B cell (primary cell): ENCODE data around the gene CLCNKB. TPM values are rescaled to one million over a fixed set of nuclear protein-coding genes. Genes with fewer than 3 reads are reported as not detected.
"Not testable (repeated sequence)": the region's sequence is repeated elsewhere in the genome, so short reads cannot be mapped to it uniquely, and the experiment has no call there.

ENCODE experiments used
- ATAC-seq: fragments of 200-7000 bp; cut with Tn5 transposase; one replicate; pipeline ENCODE4 v1.10.0; 2021; ENCODE audit warnings: low read depth, mild to moderate bottlenecking, moderate number of reproducible peaks, moderate library complexity
- CTCF ChIA-PET: fragments of 350-600 bp; sonication (Branson Sonifier 250); formaldehyde crosslinking; loops from one replicate; lab custom pipeline; 2021; ENCODE audit warnings: antibody characterized with exemption, inconsistent platforms; lab: Charles Lee
- POLR2A ChIA-PET: fragments of 350-600 bp; sonication (Branson Sonifier 250); formaldehyde crosslinking; loops from one replicate; lab custom pipeline; 2021; ENCODE audit warnings: antibody characterized with exemption; lab: Charles Lee
- DNase-seq: peaks from one replicate; pipeline ENCODE4 v3.0.0; 2013
- H2AFZ ChIP-seq: 2 replicates; pipeline ENCODE4 v1.6.1; 2012; ENCODE audit warnings: mild to moderate bottlenecking, low read depth, low read length; ENCODE audit not compliant: insufficient read depth, poor library complexity, severe bottlenecking
- H3K27ac ChIP-seq, 2 donors: 1 replicate in 1 of 2; 2 replicates in 1 of 2; pipeline ENCODE4 v1.5.1; 2012 to 2013; ENCODE audit warnings: low read length in 2 of 2, mild to moderate bottlenecking in 2 of 2, moderate library complexity in 1 of 2
- H3K27me3 ChIP-seq, 4 experiments: fragments of 200-600 bp in 1 of 4; sonication (generic) in 1 of 4; replicated peaks in 1 of 4; 1 replicate in 2 of 4; 2 replicates in 2 of 4; pipeline versions ENCODE4 v1.6.1 to v1.7.0; 2013 to 2016; ENCODE audit warnings: low read length in 3 of 4, mild to moderate bottlenecking in 2 of 4, mixed read lengths in 1 of 4, moderate library complexity in 1 of 4; ENCODE audit not compliant: insufficient read depth in 4 of 4, control insufficient read depth in 3 of 4; ENCODE audit errors: control extremely low read depth in 1 of 4
- H3K36me3 ChIP-seq, 2 experiments: replicated peaks in 1 of 2; 1 replicate in 1 of 2; 2 replicates in 1 of 2; pipeline versions ENCODE4 v1.6.1 to v1.7.1; 2013; ENCODE audit warnings: low read length in 1 of 2; ENCODE audit not compliant: insufficient read depth in 2 of 2, control insufficient read depth in 1 of 2; ENCODE audit errors: control extremely low read depth in 1 of 2, extremely low read depth in 1 of 2
- H3K4me1 ChIP-seq, 2 donors: fragments of 200-600 bp in 1 of 2; sonication (generic) in 1 of 2; 1 replicate in 1 of 2; 2 replicates in 1 of 2; pipeline versions ENCODE4 v1.5.1 to v1.6.1; 2013 to 2017; ENCODE audit warnings: low read length in 2 of 2; ENCODE audit not compliant: control insufficient read depth in 2 of 2, insufficient read depth in 2 of 2
- H3K4me2 ChIP-seq: replicated peaks from 2 replicates; pipeline ENCODE3; 2012; ENCODE audit warnings: mild to moderate bottlenecking, low read depth, low read length; ENCODE audit not compliant: poor library complexity, severe bottlenecking
- H3K4me3 ChIP-seq, 5 experiments: fragments of 200-600 bp in 1 of 5; sonication (generic) in 1 of 5; 1 replicate in 3 of 5; 2 replicates in 2 of 5; pipeline versions ENCODE4 v1.5.1 to v1.7.0; 2011 to 2016; ENCODE audit warnings: low read length in 4 of 5, mild to moderate bottlenecking in 4 of 5, low read depth in 2 of 5, control low read depth in 1 of 5, moderate library complexity in 1 of 5; ENCODE audit not compliant: insufficient read depth in 1 of 5; ENCODE audit errors: control extremely low read depth in 1 of 5, extremely low read depth in 1 of 5
- H3K79me2 ChIP-seq: fragments of 200-600 bp; sonication (generic); one replicate; pipeline ENCODE4 v1.6.0; 2016; ENCODE audit warnings: low read length; ENCODE audit not compliant: control insufficient read depth, insufficient read depth
- H3K9ac ChIP-seq: fragments of 200-600 bp; sonication (generic); 2 replicates; pipeline ENCODE4 v1.6.1; 2017; ENCODE audit warnings: mild to moderate bottlenecking, low read length, moderate library complexity
- H3K9me3 ChIP-seq, 3 donors: one replicate each; pipeline versions ENCODE4 v1.6.1 to v1.7.1; 2013; ENCODE audit warnings: low read length in 2 of 3; ENCODE audit not compliant: control insufficient read depth in 2 of 3, insufficient read depth in 1 of 3; ENCODE audit errors: control extremely low read depth in 1 of 3
- H4K20me1 ChIP-seq: 2 replicates; pipeline ENCODE4 v1.6.0; 2012; ENCODE audit warnings: mild to moderate bottlenecking, low read length; ENCODE audit not compliant: insufficient read depth, control insufficient read depth, poor library complexity, severe bottlenecking
- H3K27ac Mint-ChIP-seq: one replicate; pipeline ENCODE4 v1.8.0; 2021; ENCODE audit warnings: mixed read lengths
- H3K27me3 Mint-ChIP-seq: one replicate; pipeline ENCODE4 v1.8.0; 2021; ENCODE audit warnings: mixed read lengths
- H3K4me1 Mint-ChIP-seq: one replicate; pipeline ENCODE4 v1.8.0; 2021; ENCODE audit warnings: mixed read lengths
- H3K4me3 Mint-ChIP-seq: one replicate; pipeline ENCODE4 v1.8.0; 2021; ENCODE audit warnings: mixed read lengths
- H3K9me3 Mint-ChIP-seq: one replicate; pipeline ENCODE4 v1.8.0; 2022; ENCODE audit warnings: mixed read lengths; ENCODE audit not compliant: insufficient read depth
- EZH2 ChIP-seq: IDR thresholded peaks from 2 replicates; pipeline ENCODE4 v1.6.1; 2012; ENCODE audit warnings: borderline replicate concordance, low read depth, mild to moderate bottlenecking, moderate library complexity, low read length; ENCODE audit not compliant: insufficient read depth, poor library complexity, severe bottlenecking
- WGBS: methylation state at CpG from one replicate; pipeline ENCODE4 v1.1.5; 2013; ENCODE audit warnings: missing lambda C conversion rate; ENCODE audit not compliant: insufficient coverage; 5-methylcytosine and 5-hydroxymethylcytosine counted together
- intact Hi-C: fragments of 100-400 bp; cut with micrococcal nuclease; formaldehyde crosslinking; loops from one replicate; pipeline ENCODE4 v1.10.0; 2022
- polyA plus RNA-seq: library from polyadenylated mRNA; depleted of rRNA; stranded (reverse); fragments of >200 nt; gene quantifications from 2 replicates; pipeline ENCODE4 v1.2.3, GENCODE V29; 2012
- total RNA-seq, 2 donors: library from RNA; stranded (reverse); fragments of 120-200 nt in 1 of 2; gene quantifications; 1 replicate in 1 of 2; 2 replicates in 1 of 2; pipeline versions ENCODE4 v1.2.3 to v1.2.4, GENCODE V29; 2013 to 2022
- TF ChIP-seq, protein P1 (sequence below): fragments of 200-600 bp; IDR thresholded peaks from one replicate; pipeline ENCODE4 v1.8.0; 2022; ENCODE audit warnings: antibody characterized with exemption, mild to moderate bottlenecking

The CLCNKB gene
- total and polyA plus RNA-seq, 2 donors (not counting 1 experiment from before 2014, with no cell fraction given): not detected

DNA sequence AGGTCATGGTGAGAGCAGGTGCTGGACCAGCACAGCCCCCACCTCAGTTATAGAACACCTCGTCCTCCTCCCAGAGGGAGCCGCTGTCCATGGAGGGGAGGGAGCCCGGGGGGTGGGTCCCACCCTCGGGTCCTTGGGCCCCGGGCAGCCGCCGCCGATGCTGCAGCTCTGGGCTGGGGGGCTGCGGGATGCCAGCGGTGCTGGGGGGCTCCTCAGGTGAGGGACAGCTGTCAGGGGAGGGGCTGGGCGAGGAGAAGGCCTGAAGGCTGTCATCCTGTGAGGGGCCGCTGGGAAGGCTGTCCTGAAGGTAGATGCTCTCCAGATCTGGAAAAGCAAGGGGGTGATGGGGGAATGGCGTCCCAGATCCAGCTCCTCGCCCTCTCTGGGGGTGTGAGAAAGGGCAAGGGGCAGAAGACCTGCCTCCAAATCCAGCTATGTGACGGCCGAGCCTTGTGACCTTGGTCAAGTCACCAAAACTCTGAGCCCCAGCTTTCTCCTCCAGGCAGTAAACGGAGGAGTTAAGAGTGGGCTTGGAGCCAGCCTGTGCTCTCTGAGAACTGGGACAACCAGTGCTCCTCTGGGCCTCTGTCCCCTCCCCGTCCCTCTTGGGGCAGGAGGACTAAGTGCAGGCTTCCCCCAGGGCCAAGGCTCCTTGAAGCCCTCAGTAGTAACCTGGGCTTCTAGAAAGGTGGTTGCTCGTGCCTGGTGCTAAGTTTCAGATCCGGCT lies 15.0 kb downstream of the CLCNKB start:
- H3K27me3 Mint-ChIP-seq: peaks cover 12% of the 10 kb centered on the region
- CTCF ChIA-PET: interaction anchor here (1.7 kb wide), 1 partner anchor 267 kb away, joined by 6 read pairs; no protein-coding TSS in a partner anchor

DNA sequence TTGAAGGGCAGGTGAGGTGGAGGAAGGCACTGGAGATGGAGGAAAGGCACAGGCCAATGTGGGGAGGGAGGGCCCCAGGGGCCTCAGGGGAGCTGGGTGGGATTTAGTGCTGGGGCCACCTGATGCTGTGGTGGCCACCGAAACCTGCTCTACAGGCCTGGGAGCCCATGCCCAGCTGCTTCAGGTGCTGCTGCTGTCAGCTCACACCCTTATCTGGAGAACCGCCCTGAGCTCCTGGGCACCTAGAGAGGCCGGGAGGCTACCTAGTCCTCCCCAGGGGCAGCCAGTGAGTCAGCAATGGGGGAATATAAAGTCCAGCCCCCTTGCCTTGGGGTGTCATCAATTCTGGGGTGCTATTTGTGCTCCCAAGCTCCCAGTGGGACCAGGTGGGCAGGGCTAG lies 17.7 kb downstream of the CLCNKB start:
- POLR2A ChIA-PET: no interaction called here
- Histone ChIP-seq H3K4me2 (no peak overlapping the region), H3K27me3 (peaks cover 0 to 6% (median 0%) of the 10 kb centered on the region in 4 experiments), H4K20me1 (no peaks in the 10 kb centered on the region), H2AFZ (no peak overlapping the region), H3K9me3 (no peaks in the 10 kb centered on the region), H3K4me1 (no peaks in the 10 kb centered on the region), H3K36me3 (no peaks in the 10 kb centered on the region), H3K27ac (no peak overlapping the region), H3K9ac (no peak overlapping the region), H3K4me3 (no peak overlapping the region), H3K79me2 (no peaks in the 10 kb centered on the region)
- no peak for TF ChIP-seq EZH2
- TF ChIP-seq, protein P1, sequence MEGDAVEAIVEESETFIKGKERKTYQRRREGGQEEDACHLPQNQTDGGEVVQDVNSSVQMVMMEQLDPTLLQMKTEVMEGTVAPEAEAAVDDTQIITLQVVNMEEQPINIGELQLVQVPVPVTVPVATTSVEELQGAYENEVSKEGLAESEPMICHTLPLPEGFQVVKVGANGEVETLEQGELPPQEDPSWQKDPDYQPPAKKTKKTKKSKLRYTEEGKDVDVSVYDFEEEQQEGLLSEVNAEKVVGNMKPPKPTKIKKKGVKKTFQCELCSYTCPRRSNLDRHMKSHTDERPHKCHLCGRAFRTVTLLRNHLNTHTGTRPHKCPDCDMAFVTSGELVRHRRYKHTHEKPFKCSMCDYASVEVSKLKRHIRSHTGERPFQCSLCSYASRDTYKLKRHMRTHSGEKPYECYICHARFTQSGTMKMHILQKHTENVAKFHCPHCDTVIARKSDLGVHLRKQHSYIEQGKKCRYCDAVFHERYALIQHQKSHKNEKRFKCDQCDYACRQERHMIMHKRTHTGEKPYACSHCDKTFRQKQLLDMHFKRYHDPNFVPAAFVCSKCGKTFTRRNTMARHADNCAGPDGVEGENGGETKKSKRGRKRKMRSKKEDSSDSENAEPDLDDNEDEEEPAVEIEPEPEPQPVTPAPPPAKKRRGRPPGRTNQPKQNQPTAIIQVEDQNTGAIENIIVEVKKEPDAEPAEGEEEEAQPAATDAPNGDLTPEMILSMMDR: no peak
- DNase-seq (no peak), ATAC-seq (no peak)
- intact Hi-C loops: no loop called here
- H3K27me3 Mint-ChIP-seq: peaks cover 30% of the 10 kb centered on the region
- H3K27ac Mint-ChIP-seq: no peak overlapping the region
- CTCF ChIA-PET: interaction anchor here (0.9 to 1.1 kb wide), 2 partner anchors 17 to 258 kb away, joined by 3 read pairs; no protein-coding TSS in a partner anchor
- H3K9me3 Mint-ChIP-seq: no peaks in the 10 kb centered on the region
- 91% methylated on average over 3 of the region's 3 CpGs for WGBS
- peaks cover under 1% of the 10 kb centered on the region for H3K4me1 Mint-ChIP-seq
- H3K4me3 Mint-ChIP-seq: no peak overlapping the region

More for the DNA sequence above, 15.0 kb downstream of the CLCNKB start:
- H3K27ac ChIP-seq, H3K9ac ChIP-seq, H3K4me3 ChIP-seq, H3K27ac Mint-ChIP-seq, H3K9me3 ChIP-seq, H3K36me3 ChIP-seq, ATAC-seq, H3K4me2 ChIP-seq, DNase-seq, H3K79me2 ChIP-seq, H3K4me1 Mint-ChIP-seq, H2AFZ ChIP-seq, H3K4me3 Mint-ChIP-seq, H4K20me1 ChIP-seq, H3K9me3 Mint-ChIP-seq, H3K27me3 ChIP-seq, POLR2A ChIA-PET, H3K4me1 ChIP-seq: not testable (repeated sequence)
- intact Hi-C loops: loop anchor here (1.0 kb wide), 1 partner anchor 8 kb away; no protein-coding TSS in a partner anchor
- WGBS: 71% methylated on average over 8 of the region's 20 CpGs

DNA sequence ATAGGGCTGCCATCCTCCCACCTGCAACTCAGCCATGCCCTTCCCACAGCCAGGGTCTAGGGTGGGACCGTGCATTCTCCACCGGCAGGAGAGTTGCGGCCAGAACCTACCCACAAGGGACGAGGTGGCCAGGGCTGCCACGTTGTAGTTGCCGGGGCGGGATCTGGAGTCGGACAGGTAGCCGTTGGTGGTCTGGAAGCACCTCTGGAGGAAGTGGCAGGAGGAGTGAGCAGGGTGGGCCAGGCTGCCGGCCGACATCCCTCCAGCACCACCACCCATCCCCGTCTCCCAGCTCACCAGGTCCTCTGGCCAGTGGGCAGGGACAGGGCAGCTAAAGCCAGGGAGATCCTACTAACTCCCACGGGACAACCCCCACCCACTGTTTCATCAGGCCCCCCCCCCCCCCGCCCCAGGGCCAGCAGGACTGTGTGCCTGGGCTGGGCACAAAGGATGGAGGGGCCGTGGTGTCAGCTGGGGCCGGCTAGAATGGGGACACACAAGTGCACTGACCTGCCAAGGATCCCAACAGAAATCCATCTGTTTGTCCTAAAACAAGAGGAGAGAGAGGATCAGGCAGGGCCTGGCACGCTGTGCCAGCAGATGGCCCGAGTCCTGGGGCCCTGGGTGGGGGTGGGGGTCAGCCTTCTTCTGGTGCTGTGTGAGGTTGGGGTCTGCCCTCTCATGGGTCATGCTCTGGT lies 18.6 kb downstream of the CLCNKB start:
- H3K27me3 Mint-ChIP-seq: peaks cover 29% of the 10 kb centered on the region

More for the DNA sequence above, 18.6 kb downstream of the CLCNKB start:
- H3K4me3 Mint-ChIP-seq, DNase-seq, H3K27ac Mint-ChIP-seq, H3K9ac ChIP-seq, H3K4me2 ChIP-seq, ATAC-seq, H3K27ac ChIP-seq, H3K27me3 ChIP-seq, H3K4me3 ChIP-seq, H3K4me1 ChIP-seq, H3K4me1 Mint-ChIP-seq, H3K9me3 Mint-ChIP-seq, intact Hi-C loops, H4K20me1 ChIP-seq, CTCF ChIA-PET, H3K9me3 ChIP-seq, H3K79me2 ChIP-seq, H2AFZ ChIP-seq, H3K36me3 ChIP-seq, POLR2A ChIA-PET: not testable (repeated sequence)
- 87% methylated on average over 4 of the region's 18 CpGs for WGBS
